ENCODE data around the gene CHRNB1.

CHRNB1 gene

DNA sequence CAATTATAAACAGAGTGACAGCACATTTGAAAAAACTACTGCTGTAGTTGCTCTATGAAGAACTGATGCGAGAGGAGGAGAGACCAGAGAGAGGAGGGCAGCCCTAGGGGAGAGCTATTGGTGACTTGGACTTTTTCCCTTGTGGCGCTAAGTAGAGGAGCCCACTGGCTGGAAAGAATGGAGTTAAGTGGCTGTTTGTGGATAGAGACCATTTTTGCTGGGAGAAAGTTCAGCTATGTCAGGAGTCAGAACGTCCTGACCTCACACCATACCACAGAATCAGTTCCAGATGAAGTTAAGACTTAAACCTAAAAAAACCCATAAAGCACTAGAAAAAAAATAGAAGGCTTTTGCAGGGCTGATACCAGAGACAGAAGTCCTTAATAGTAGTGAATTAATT, 41.3 kb downstream of the CHRNB1 start:
- DNase-seq: no peak

DNA sequence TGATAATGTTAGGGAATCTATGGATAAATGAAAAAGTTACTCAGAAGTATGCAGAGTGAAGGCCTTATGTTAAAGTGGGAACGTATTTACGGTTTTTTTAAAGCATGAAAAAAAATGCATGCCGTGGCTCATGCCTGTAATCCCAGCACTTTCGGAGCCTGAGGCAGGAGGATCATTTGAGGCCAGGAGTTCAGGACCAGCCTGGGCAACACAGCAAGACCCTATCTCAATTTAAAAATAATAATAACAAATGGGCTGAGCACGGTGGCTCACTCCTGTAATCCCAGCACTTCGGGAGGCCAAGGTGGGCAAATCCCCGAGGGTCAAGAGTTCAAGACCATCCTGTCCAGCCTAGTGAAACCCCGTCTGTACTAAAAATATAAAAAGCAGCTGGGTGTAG, 45.3 kb downstream of the CHRNB1 start:
- no peak for DNase-seq

DNA sequence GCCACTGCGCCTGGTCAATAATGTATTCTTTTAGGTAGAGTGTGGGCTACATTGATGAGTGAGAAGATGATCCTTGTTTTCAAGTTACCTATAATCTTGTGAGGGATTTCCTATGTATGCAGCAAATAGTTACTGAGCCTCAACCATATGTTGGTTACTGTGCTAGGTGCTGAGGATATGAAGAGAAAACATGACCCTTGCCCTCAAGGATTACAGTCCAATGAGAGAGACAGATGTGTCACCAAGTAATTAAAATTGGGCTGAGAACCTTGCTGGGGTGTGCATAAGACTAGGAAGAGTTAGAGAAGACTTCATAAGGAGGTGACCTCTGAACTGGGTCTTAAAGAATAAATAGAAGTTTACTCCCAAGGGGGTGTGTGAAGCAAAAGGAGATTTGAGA, 46.7 kb downstream of the CHRNB1 start:
- no peak for DNase-seq

DNA sequence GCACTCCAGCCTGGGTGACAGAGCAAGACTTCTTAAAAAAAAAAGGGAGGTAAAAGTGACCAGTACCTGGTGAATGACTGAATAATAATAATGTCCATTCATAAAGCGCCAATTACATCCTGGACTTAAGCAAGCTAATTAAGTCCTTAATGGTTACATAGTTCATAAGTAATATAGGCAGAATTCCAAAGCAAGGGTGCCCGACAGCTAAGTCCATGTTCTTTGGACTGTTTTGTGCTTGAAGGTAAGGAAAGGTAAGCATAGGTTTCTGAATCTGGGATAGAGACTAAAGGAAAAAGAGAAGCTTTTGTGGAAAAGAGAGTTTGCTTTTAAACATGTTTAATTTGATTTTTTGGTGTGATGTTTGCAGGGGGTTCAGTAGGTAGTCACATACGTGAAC, 49.1 kb downstream of the CHRNB1 start:
- DNase-seq: no peak

DNA sequence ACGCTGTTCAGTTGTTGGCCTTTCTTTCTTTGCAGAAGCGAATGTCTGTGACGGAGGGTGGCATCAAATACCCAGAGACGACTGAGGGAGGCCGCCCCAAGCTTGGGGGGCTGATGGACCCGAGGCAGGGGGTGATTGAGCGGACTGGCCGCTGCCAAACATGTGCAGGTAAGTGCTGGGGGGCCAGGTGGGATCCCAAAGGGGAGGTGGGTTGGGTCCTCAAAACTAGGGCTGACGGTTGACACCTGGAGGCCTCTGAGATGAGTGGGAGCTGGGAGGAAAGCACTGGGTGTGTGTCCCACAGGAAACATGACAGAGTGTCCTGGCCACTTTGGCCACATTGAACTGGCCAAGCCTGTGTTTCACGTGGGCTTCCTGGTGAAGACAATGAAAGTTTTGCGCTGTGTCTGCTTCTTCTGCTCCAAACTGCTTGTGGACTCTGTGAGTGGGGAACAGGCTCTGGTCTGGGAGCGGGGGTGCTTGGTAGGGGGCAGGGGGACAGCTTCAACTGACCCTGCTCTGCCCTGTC, 51.1 kb downstream of the CHRNB1 start:
- DNase-seq: no peak

DNA sequence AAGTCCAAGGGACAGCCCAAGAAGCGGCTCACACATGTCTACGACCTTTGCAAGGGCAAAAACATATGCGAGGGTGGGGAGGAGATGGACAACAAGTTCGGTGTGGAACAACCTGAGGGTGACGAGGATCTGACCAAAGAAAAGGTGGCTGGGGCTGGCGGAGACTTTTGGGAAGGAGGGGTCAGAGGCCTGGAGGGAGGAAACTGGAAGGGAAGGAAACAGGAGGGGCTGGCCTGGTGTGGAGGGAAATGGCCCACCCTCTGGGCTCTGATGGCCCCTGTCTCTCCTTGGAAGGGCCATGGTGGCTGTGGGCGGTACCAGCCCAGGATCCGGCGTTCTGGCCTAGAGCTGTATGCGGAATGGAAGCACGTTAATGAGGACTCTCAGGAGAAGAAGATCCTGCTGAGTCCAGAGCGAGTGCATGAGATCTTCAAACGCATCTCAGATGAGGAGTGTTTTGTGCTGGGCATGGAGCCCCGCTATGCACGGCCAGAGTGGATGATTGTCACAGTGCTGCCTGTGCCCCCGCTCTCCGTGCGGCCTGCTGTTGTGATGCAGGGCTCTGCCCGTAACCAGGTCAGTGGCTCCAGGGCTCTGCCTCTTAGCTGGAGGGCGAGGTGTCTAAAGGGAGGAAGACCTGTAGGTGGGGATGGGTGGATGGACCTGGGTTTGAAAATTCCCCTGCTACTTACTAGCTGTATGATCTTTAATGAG, 51.8 kb downstream of the CHRNB1 start:
- no peak for DNase-seq

DNA sequence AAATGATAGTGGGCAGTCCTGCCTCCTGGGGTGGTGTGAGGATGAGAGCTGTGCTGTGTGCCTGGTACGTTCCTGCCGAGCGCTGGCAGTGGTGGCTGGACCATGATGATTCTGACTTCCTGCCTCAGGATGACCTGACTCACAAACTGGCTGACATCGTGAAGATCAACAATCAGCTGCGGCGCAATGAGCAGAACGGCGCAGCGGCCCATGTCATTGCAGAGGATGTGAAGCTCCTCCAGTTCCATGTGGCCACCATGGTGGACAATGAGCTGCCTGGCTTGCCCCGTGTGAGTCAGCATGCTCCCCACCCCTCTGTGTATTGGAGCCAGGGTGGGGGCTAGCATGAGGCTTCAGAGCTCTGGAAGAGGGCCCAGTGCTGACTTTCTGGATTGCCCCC, 52.4 kb downstream of the CHRNB1 start:
- no peak for DNase-seq

DNA sequence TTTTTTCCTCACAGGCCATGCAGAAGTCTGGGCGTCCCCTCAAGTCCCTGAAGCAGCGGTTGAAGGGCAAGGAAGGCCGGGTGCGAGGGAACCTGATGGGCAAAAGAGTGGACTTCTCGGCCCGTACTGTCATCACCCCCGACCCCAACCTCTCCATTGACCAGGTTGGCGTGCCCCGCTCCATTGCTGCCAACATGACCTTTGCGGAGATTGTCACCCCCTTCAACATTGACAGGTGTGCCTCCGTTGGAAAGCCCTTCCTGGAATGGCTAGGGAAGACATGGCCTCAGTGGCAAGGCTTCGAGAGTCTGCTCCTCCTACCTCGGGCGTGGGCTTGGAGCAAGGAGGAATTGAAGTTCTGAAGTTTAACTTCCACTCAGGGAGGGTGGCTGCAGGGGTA, 52.8 kb downstream of the CHRNB1 start:
- DNase-seq: no peak

DNA sequence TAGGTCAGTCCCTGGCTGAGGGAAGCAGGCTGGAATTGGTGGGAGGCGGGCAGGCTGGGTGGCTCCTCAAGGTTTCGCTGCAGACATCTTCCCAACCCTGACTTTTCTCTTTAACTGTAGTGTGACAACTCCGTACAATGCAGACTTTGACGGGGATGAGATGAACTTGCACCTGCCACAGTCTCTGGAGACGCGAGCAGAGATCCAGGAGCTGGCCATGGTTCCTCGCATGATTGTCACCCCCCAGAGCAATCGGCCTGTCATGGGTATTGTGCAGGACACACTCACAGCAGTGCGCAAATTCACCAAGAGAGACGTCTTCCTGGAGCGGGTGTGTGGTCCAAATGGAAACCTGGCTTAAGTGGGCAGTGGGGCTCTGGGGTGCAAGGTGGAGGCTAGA, 54.3 kb downstream of the CHRNB1 start:
- no peak for DNase-seq

DNA sequence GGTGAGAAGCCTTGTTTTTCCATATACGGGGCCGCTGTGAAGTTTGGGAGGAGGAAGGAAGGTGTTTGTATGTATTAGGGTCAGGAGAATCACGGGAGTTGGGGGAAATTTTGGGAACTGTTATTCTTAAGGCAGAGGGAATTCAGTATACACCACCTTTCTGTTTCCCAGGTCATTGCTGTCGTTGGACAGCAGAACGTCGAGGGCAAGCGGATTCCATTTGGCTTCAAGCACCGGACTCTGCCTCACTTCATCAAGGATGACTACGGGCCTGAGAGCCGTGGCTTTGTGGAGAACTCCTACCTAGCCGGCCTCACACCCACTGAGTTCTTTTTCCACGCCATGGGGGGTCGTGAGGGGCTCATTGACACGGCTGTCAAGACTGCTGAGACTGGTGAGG, 56.9 kb downstream of the CHRNB1 start:
- DNase-seq: no peak

DNA sequence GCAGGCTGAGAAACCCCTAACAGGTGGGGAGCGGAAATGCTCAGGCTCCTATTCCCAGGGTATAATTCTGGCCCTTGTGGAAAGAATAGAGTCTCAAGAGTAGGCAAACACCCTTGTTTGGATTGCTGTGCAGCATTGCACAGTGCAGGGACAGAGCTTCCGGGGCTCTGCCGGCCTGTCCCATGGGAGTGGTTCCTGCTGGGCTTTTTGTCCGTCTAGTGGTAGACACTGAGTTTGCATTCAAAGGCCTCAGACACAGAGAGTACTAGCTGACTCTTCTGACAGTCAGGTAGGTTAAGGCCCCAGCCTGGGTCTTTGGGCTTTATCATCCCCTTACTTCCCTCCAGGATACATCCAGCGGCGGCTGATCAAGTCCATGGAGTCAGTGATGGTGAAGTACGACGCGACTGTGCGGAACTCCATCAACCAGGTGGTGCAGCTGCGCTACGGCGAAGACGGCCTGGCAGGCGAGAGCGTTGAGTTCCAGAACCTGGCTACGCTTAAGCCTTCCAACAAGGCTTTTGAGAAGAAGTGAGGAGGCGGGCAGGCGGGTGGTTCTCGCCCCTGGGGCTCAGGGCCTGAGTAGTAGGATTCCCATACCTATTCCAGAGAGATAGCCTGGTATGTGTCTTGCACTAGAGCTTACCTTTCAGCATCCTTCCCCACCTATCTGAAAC, 57.4 kb downstream of the CHRNB1 start:
- no peak for DNase-seq

DNA sequence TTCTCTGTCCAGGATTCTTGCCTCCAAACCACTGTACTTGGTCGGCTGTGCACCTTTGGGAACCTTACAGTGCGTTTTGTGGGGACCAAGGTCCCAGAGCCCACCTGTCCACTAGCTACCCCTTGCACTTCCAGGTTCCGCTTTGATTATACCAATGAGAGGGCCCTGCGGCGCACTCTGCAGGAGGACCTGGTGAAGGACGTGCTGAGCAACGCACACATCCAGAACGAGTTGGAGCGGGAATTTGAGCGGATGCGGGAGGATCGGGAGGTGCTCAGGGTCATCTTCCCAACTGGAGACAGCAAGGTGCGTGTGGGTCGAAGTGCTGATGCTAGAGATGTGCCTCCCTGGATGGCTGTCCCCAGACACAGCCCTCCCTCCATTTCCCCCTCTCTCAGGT, 58.1 kb downstream of the CHRNB1 start:
- no peak for DNase-seq

DNA sequence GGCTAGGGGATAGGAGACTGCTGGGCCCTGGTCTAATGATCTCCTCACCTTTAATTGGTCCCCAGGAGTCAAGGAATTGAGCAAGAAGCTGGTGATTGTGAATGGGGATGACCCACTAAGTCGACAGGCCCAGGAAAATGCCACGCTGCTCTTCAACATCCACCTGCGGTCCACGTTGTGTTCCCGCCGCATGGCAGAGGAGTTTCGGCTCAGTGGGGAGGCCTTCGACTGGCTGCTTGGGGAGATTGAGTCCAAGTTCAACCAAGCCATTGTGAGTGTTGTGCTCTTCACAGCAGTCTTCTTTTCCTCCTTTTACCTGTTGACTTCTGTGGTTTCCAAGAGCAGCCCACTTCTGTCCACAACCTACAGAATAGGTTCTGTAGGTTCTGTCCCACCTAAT, 58.7 kb downstream of the CHRNB1 start:
- no peak for DNase-seq
